HG03103 (cell line): Measurements from ENCODE around the gene KCNH8.

Experiments used
- ATAC-seq: cut with Tn5 transposase; IDR thresholded peaks from one replicate; pipeline ENCODE4 v1.9.1; 2021; ENCODE audit warnings: low read depth; ENCODE audit not compliant: unreplicated experiment

Gene KCNH8

DNA sequence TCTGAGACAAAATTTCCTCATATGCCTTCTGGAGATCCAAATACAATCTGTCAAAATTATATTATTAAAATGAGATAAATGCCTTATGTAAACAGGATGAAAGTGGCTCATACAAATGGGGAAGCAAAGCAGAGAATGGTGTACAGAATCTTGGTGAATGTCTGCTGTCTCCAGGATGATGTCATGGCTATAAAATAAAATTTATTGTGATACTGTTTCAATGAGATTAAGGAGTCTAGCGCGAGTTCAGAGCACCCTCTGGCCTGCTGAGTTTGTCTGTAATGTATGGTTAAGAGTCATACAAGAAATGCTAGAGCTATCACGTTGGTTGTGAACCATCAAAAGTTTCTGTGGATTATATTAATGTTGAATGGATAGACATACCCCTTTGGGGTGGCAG, 426.0 kb downstream of the KCNH8 start:
- no peak for ATAC-seq

DNA sequence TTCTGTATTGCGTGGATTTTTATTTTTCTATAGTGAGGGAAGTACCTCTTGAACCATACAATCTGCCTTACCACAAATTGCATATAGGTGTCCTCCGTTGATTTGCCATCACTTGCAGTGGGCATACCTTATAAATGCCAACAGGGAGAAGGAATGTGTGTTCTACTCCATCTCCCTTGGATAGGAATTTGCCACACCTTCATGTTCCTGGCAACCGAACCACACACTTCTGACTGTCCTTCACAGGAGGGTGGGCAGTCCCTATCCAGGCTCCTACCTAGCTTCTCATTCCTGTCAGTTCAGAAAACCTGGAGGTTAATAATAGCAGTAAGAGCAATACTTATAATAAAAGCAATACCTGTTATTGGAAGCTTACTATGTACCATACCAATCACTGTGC, 428.0 kb downstream of the KCNH8 start:
- ATAC-seq, result no peak
